DLD1 (cell line): ENCODE measurements around the gene CMTM5.
"Not testable (repeated sequence)": the region's sequence is repeated elsewhere in the genome, so short reads cannot be mapped to it uniquely, and the experiment has no call there.

Experiments used
- in situ Hi-C: cut with HindIII; loops from 2 replicates; pipeline ENCODE4 v1.10.0; 2017; ENCODE audit warnings: low sequenced_read_pairs

CMTM5 gene

DNA sequence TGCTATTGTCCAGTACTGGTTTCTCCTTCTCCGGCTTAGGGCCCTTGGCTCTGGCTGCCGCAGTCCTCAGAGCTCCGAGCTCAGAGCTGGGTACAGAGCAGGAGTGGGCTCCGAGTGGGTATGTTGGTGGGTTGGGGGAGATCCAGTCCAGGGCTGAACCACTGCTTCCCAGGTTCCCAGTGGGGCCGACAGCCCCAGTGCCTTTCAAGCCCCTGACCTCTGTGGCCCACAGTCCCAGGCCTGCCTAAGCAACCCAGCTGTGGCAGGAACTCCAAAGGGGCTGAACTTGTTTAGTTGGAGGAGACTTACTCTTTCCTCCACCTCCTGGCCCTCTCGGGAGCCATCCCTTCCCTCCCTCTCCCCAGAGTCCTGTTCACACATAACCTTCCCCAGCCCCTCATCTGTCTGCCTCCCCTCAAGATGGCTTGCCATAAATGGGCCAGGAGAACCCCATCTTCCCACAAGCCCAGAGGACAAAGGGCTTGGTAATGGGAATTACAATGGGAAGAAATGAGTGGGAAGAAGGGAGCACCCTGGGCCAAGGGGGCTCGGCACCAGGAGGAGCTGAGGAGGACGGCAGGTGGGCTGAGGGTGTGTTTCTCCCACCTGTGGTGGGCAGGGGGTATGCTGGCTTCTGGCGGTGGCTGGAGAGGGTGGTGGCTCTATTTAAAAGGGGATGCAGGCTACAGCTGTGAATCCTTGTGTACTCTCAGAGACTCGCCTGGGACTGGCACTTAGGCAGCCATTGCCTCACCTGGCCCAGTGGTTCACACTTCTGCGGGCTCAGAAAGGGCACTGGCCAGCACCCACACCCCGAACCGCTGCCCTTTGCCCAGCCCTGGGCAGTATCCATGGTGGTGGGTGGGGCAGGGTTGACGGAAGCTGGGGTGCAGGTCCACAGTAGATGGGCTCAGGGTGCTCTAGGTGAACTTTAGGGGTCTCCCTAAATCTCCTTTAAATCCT, 35.0 kb downstream of the CMTM5 start:
- in situ Hi-C loops, result no loop called here

GRCh38 chr14:23413681-23414080, 36.8 kb downstream of the CMTM5 start:
- in situ Hi-C loops, result no loop called here

DNA sequence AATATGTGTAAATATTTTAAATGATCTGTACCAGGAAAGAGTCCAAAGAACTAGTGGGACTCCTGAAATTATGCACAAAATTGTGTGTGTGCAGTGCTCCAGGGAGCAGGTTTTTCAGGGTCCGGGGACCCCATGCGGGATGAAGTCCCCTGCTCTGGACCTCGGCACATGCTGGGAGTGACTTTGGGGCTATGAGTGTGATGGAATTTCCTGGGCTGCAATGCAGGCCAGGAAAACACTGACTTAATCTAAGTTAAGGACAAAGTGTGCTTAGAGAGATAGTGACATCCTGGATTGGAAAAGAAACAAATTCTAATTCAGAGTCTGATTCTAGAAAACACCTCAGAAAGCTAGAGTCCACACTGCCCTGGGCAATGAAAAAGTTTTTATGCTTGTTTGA, 37.4 kb downstream of the CMTM5 start:
- in situ Hi-C loops, result no loop called here

DNA sequence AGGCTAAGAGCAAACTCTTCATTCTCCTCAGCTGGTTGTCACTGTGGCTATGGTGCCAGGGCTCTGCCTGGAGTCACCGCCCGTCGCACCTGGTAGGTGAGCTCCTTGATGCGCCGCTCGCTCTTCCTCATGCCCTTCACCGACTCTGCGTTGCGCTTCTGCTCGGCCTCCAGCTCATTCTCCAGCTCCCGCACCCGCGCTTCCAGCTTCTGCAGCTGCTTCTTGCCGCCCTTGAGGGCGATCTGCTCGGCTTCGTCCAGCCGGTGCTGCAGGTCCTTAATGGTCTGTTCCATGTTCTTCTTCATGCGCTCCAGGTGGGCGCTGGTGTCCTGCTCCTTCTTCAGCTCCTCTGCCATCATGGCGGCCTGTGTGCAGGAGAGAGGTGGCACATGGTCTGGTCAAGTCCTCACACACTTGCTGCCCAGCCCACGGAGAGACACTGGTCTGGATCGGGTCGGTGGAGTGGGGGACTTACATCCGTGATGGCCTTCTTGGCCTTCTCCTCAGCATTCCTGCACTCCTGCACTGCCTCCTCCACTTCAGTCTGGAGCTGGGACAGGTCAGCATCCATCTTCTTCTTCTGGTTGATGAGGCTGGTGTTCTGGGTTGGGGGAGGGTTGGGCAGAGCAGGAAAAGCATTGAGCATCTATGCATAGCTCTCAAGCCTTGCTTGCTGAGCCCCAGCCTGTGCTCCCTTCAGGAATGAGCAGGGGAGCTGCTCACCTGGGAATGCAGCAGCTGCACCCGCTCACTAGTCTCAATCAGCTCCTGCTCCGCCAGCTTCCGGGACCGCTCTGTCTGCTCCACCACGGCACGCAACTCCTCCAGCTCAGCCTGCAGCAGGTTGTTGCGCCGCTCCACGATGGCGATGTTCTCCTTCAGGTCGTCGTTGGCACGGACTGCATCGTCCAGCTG, 38.3 kb downstream of the CMTM5 start:
- in situ Hi-C loops, result no loop called here

DNA sequence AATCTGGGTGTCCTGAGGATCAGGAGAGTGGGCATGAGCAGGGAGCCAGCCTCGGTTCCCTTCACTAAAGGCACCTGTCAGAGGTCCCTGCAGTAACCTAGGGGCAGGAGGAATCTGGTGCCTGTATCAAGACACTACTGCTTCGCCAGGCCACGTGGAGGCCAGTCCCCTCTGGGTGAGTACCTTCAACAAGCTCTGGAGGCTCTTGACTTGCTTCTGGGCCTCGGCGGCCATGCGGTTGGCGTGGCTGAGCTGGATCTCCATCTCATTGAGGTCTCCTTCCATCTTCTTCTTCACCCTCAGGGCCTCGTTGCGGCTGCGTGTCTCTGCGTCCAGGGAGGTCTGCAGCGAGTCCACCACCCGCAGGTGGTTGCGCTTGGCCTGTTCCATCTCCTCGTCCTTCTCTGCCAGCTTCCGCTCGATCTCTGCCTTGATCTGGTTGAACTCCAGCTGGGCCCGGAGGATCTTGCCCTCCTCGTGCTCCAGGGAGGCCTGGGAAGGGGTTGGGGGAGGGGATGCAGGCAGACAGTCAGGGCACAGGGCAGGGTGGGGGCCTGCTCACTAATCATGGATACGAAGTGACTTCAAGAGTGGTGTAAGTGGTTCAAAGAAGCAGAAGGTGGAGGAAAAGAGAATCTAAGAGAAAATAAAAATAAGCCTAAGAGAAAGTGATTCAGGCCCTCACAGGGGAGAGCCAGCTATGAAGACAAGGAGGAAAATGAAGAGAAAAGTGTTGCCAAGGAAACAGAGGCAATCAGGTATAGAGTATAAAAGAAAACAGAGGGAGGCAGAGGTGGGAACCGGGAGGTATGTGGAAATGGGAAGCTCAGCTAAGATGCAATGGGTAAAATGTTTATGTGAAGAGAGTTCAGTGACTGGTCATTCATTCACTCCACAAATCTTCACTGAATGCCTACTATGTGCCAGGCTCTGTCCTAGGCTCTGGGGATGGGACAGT, 39.3 kb downstream of the CMTM5 start:
- in situ Hi-C loops, result no loop called here

- in situ Hi-C loops, result no loop called here
These were observed 40.0 kb downstream of the CMTM5 start for GRCh38 chr14:23416801-23417200.

- in situ Hi-C loops, result not testable (repeated sequence)
These were observed 40.4 kb downstream of the CMTM5 start for GRCh38 chr14:23417269-23417668.

DNA sequence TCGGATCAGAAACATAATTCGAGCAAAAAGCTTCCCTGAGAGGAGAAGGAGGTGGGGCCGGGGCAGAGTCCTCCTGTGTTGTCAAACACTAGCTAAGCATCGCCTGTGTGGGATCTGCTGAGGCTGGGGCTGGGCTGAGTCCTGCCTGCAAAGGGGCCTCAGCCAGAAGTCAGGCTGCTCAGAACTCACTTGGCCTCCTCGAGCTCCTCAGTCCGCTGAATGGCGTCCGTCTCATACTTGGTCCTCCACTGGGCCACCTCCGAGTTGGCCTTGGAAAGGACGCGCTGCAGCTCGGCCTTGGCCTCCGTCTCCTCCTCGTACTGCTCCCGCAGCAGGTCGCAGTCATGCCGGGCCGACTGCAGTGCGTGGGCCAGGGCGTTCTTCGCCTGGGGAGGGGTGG, 41.2 kb downstream of the CMTM5 start:
- in situ Hi-C loops, result no loop called here

GRCh38 chr14:23419646-23420045, 42.8 kb downstream of the CMTM5 start:
- in situ Hi-C loops, result not testable (repeated sequence)

- in situ Hi-C loops, result no loop called here
These were observed 44.7 kb downstream of the CMTM5 start for GRCh38 chr14:23421594-23421993.

GRCh38 chr14:23423657-23424056, 46.8 kb downstream of the CMTM5 start:
- in situ Hi-C loops, result no loop called here

GRCh38 chr14:23425169-23425568, 48.3 kb downstream of the CMTM5 start:
- in situ Hi-C loops, result no loop called here

DNA sequence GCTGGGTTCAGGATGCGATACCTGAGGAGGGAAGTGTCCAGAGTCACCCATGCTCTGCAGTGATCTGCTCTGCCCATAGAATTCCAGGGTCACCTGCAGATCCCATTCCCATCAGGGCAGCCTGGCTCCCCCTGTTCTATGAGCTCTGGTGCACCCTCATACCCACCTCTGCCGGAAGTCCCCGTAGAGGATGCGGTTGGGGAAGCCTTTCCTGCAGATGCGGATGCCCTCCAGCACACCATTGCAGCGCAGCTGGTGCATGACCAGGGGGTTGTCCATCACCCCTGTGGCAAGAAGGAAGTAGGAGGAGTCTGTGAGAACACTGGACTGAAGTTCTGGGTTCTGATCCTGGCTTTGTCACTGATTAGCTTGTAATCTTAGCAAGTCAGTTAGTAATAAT, 49.0 kb downstream of the CMTM5 start:
- in situ Hi-C loops, result not testable (repeated sequence)

GRCh38 chr14:23428686-23429495, 52.0 kb downstream of the CMTM5 start:
- in situ Hi-C loops, result no loop called here
